HG02840 (cell line): ENCODE measurements around the gene PRSS38.

Source experiments
- ATAC-seq: cut with Tn5 transposase; IDR thresholded peaks from one replicate; pipeline ENCODE4 v1.9.1; 2021; ENCODE audit warnings: mild to moderate bottlenecking, moderate library complexity, moderate number of reproducible peaks; ENCODE audit not compliant: unreplicated experiment, low FRiP score

PRSS38 gene

DNA sequence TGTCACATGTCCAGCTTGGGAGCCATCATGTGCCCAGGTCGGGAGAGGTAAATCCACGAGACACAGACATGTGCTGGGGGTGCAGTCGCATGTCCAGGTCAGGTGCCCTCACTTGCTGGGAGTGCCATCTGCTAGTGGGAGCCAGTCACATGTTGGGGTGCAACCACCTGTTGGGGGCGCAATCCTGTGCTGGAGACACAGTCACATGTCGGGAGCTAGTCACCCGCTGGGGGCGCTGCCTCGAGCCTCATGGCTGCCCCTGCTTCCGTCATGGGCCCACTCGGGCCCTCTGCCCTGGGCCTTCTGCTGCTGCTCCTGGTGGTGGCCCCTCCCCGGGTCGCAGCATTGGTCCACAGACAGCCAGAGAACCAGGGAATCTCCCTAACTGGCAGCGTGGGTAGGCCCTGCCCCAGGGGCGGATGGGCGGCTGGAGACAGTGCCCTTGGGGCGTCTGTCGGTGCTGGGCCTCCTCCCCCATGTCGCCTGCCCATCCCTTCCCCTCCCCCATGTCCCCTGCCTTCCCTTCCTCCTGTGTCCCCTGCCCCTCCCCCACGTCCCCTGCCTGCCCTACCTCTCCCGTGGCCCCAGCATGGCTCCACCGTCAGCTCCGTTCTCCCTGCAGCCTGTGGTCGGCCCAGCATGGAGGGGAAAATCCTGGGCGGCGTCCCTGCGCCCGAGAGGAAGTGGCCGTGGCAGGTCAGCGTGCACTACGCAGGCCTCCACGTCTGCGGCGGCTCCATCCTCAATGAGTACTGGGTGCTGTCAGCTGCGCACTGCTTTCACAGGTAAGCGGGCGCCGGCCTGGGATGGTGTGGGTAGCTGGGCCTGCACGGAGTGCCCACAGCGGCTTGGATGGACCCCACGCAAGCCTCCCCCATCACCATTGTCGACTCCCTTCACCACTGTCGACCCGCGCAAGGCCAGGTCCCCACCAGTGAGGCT is at the start of gene PRSS38:
TSS of gene PRSS38 (plus strand) at position 208 of the 942 bp plus-strand sequence. CDS start at position 250, 42 bp downstream.
- ATAC-seq: no peak

DNA sequence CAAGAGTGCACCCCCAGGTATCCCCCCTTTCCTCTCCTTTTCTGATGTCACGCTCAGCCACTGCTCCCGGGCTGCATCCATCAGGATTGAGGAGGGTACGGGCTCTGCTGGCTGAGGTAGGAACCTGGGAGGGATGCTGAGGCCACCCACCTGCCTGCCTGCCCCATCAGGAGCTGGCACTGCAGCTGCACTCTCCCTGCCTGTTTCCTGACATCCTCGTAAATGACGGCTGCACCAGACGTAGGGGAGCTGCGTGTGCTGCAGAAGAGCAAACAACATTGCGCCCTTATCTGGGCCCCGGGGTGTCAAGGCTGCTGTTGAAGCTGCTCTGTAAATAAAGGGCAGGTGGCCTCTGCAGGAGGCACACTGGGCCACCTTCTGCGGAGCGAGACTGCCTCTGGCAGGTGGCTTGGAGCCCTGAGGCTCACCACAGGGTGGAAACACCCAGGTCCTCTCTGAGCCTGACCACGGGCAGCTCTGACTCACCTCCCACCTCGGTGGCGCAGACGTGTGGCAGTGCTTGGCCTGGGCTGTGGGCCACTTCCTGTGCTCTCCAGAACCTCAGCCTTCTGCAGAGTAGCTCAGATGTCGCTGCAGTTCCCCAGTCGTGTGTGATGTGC is 49.4 kb upstream of the PRSS38 start:
- no peak for ATAC-seq

DNA sequence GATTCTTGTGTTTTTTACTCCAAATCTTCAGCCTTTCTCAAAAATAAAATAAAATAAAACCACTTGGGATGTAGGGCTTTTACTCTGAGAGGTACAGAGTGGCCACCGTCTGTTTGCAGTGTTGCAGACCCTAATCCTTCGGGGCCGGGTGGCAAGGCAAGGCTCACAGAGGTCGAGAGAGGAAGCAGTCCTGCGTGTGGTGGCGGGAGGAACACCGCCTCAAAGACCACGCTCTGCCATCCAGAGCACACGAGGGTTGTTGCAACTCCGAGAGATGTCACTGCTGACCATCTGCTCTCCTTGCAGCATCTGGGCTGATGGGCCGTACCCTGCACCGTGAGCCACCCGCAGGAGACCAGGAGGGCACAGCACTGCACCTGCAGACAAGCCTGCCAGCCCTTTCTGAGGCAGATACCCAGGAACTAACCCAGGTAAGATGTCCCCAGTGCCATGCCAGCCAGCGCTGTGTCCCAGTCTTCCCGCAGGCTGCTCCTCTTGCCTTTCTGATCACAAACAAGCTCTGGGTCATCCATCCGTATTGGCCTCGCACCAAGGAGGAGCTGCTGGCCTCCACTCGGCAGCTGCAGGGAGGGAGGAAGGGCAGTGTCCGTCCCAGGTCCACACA is 48.7 kb upstream of the PRSS38 start:
- no peak for ATAC-seq

DNA sequence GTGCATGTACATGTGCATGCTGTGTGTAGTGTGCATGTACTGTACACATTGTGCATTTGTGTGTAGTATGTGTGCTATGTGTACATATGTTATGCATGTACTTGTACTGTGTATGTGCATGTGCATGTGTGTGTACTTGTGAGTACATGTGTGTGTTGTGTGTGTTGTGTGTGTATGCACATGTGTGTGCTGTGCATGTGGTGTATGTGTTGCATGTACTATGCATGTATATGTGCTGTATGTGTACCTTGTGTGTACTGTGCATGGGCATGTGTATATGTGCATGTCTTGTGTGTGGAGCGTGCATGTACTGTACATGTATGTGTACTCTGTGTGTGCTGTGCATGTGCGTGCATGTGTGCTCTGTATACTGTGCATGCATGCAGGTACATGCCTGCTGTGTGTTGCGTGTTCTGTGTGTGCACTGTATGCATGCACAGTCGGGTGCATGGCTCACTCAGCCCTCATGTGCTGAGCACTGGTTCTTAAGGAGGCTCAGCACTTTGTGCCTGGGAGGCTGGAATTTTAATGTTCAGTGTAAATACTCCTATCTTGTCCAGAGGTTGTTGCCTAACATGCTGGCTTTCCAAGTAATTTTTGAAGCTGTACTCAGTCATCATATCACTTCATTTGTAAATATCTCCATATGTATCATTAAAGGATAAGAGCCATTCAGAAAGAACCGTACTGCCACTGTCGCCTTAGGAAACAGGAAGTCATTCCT is 47.9 kb upstream of the PRSS38 start:
- ATAC-seq: no peak

DNA sequence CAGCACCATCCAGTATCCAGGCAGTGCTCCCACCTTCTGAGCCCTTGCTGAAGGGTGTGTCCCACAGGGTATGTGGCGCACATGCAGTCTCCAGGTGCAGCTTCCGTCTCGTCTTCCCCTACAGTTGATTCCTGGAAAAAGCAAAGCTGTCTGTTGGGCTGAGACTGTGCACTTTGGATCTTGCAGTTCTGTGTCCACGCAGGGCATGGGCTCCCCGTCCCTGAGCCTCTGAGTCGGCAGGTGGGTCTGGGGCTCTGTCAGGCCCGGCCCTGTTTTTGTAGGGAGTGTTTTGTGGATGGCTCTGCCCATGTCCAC is 47.4 kb upstream of the PRSS38 start:
- ATAC-seq: no peak

DNA sequence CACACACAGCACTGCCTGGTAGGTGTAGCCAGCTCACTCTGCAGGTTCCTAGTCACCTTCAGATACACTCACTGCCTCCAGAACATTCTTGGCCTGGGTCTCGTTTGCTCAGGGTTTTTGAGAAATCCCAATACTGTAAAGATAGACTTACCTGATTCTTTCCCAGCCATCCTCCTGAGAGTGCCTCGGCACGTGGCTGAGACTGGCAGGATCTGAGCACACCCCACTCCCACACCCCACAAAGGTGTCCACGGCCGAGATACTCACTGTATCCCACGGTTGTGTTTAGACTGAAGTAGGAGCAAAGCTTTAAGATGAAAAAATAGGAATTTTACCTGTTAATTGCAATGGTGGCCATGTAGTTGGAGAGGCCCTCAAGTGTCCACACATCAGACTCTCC is 46.8 kb upstream of the PRSS38 start:
- ATAC-seq: no peak

DNA sequence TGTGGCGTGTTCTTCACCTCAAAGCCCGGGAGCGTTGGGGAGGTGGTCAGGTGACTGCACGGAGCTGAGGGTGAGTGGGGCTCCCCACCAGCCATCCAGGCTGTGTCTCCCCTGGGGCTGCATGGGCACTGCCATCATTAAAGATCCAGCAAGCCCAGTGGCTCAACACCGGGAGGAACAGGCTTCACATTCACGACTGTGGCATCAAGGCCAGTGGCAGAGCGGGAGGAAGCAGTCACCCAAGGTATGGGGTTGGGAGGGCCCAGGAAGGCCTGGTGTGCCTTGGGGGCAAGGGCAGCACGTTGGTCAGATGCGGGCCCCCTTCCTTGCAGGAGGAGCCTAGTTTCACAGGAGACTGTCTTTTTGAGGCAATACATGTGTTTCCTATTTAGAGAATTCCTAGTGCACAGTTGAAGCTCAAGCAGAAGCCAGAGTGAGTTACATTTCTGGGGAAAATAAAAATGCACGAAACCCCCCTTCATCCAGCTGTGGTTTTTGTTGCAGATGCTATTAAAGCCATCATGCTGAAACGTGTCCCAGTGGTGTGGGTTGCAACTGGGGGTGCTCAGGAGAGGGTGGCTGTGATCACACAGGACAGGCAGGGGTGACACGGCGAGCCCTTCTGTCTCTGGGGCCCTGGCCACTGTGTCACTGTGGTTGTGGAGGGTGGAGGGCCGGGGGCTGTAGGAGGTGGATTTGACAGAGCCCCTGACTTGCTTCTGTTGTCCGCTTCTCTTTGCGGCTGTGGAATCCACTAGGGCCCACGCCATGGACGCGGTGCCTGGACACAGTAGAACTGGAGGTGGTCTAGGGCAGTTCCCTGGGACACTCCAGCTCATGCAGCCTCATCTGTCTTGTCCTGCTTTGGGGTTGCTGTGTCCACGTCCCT is 46.2 kb upstream of the PRSS38 start:
- ATAC-seq: no peak

DNA sequence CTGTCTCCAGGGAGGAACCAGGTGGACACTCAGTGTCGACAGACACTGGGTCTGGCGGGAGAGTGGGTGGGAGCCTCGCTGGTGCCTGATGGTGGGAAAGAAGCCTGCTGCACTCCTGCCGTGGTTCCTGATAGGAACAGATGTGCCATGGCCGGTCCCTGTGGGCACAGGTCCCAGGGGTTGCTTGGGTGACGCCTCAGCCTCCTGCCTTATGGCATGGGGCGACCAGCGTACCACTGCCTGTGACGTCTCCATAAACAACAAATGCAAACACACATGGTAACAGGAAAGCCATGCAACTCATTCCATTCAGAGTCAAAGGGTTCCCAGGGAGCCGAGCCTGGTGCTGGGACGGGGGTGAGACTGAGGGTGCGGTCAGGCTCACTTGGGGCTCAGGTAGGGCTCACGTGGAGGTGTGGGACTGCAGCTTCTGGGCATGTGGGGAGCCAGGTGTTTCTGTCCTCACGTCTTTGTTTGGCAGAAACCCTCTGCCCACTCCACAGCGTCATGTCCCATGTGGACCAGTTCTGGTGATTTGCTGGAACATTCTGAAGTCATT is 45.5 kb upstream of the PRSS38 start:
- ATAC-seq: no peak

DNA sequence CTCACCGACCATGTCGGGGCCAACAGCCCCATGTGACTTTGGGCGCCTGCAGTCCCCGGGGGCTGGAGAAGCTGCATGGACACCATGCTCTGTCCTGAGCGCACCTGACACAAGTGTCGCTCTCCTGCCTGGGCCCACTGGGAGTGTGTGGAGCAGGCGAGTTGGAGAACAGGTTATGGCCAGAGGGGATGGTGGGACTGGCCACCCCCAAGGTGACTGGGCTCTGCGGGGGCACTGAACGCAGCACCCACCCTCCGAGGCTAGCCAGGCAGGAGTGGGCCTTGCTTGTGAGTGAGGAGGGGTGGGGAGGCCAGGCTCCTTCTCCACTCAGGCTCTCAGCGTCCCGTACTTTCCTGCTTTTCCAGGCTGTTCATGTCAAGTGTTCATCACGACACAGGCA is 44.7 kb upstream of the PRSS38 start:
- ATAC-seq: no peak

DNA sequence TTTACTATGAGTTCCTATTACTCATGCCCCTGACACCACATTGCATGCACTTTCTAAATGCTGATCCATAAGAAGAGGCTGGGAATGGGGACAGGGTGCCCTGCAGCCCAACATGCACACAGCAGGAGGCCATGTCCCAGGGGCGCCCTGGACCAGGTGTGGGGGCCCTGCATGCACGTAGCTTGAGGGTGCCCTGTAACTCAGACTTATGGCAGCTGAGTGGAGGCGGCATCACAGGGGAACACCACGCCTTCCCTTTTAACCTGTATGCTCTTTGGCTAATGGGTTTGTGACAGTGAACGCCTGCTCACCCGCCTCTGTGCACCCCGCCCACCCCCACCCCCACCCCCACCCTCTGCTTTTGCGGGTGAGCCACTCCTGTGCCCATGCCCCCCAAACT is 44.1 kb upstream of the PRSS38 start:
- ATAC-seq: no peak

DNA sequence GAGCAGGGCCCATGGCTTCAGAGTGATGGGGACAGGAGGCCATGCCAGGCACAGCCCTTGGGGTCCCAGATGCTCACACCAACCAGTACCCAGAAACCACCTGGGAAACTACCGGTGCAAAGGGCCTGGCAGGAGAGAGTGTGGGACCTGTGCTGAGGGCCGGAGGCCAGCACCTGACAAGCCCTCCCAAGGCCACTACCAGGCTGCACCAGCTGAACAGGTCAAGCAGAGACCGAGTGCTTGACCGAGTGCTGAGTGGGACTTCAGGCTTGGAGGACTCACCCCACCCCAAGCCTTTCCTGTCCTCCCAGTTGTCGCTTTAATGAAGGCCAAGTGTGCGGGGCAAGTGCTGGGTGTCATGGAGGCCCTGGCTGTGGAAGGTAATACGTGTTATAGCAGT is 43.7 kb upstream of the PRSS38 start:
- no peak for ATAC-seq

DNA sequence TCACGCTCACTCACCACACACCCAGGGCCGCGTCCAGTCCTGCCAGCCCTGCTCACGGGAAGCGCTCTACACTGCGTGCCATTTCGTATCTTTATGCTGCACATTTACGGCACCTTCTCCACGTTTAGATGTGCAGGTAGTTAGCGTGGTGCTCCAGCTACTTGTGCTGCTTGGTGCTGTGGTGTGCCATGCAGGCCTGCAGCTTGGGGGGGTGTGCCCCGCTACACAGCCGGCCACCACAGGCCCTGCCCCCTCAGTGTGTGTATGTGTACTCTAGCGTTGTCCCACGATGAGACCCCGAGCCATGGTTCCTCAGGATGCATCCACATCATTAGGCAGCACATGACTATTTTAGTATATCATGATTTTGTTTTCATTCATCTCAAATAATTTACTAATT is 41.9 kb upstream of the PRSS38 start:
- no peak for ATAC-seq

DNA sequence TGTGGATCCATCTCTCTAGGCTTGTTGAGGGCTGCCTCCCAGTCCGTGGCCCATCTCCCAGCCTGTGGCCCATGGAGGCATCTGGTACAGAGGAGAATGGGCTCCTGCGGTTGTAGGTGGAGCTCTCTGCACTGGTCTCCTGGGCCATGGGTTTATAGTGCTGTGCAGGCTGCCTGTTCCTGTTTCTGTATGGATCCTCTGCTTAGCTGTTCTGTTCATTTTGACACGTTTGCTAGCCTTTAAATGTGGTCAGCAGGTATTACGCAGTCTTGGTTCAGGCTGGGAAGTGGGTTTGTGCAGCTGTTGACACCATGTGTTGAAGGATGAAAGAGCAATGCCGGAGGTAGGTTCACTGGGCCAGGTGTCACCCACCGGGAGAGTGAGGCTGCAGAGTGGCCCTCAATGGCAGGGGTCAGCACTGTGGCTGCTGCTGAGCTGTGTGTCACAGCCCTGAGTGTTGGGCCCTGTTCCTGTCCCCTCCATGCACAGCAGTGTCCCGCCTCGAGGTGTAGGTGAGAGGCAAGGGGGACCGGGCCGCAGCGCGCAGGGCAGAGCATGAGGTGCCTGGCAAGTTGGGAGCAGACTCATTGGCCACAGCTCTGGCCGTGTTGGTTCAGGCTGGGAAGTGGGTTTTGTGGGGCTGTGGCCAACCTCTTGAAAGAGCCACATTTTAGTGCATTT is 41.3 kb upstream of the PRSS38 start:
- no peak for ATAC-seq

DNA sequence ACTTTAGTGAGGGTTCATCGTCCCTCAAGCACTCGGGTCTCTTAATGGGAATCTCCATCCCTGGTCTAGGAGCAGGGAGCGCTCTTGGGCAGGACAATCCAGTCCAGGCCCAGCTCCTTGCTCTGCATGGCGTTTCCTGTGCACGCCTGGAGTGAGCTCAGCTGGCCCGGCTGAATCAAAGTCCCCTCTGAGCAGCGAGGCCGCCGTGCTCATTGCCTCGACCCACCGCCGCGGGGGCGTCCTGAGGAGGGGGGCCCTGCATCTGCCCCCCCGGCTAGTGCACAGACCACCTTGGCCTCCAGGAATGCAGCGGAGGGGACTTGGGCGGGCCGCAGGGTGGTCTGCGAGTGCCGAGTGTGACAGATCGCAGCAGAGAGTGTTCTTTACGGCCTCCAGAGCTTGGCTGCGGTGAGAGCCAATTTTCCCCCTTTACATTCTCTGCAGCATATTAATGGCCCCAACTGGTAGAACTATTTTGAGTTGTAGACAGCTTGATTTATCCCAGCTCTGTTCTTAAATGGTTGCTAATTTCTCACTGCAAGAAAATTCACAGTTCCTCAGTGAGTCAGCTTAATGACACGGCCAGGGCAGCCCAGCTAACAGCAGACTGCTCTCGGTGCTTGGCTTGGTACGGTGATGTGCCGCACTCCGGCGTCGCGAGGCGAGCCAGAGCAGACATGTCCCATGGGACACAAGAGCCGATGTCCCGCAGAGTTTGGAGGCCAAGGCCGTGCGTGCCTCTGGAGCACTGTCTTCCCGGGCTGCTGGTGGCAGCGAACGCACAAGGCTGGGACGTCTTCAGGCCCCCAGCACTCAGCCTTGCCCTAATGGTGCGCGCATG is 40.4 kb upstream of the PRSS38 start:
- no peak for ATAC-seq

DNA sequence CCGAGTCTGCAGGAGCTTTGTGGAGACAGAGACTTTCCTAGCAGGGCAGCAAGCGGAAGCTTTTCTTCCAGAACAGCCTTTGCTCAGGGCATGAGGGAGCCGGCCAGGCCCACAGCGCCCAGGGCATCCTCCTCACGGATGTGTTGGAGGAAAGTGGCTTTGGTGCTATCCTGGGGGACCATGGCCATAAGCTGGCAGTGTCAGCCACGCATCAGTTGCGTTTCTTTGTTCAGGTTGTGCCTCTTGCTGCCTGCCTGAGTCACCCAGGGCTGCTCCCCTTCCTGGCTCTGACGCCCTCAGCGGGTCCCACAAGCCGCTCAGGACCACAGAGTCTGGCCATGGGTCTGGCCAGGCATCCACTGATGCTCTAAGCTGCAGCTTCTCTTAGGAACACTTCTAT is 39.6 kb upstream of the PRSS38 start:
- ATAC-seq: no peak

DNA sequence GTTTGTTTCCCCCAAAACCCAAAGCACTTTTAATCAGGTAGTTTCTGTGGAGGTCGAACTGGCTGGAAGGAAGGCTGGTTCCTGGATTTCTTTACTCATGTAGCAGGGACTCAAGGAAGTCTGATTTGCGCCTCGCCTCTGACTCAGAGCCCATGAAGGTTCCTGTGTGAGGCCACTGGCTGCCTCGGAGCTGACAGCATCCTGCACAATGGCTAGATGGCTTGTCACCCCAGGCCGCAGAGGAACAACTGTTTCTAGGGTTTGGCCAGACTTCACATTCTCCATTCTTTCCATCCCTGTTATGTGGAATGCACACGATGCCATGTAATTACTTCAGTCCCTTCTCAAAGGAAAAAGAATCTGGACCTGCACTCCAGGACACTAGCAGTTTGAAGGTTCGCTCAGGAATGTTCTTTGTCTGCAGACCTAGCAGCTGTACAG is 39.1 kb upstream of the PRSS38 start:
- ATAC-seq: no peak

DNA sequence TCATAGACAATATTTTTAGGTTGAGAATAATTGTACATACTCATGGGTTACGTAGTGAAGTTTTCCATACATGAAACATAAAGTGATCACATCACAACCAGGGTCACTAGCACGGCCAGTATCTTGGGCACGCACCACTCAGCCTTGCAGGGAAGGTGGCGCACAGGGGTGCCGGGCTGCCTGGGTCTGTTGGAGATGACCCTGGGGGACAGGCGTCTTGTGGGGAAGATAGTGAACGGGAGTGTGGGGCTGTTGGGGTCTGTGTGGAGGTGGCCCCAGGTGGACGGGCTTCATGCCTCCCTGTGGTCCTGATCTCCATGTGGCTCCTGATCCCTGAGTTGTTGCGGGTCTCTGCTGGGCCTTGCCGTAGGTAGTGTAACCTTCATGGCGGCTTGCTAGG is 38.3 kb upstream of the PRSS38 start:
- no peak for ATAC-seq

DNA sequence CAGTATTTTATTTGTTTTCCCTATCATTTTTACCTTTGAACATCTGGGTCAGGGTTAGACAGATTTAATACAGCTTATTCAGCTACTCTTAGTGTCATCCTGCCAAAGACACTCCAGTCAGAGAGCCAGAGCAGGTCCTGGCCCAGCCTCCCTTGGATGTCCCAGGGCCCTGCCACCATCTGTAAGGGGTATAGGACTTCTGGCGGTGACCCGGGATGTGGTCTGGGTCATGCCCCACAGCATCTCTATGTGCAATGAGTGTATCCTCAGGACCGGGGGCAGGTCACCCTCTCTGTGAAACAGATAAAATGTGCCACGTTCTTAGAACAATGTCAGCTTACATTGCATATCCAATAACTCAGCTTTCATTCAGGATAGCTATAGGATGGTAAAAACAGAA is 37.8 kb upstream of the PRSS38 start:
- no peak for ATAC-seq
